Measurements from ENCODE around the gene ABCC5. TPM values are rescaled to one million over a fixed set of nuclear protein-coding genes. Genes with fewer than 3 reads are reported as not detected.

The ABCC5 gene
- total RNA-seq, 1 donor from 2014 or later, result 52.0 TPM

- Mint-ChIP-seq H3K27me3 (ENCODE audit: low read depth, unreplicated experiment) (no peaks in the 10 kb centered on the region), H3K9me3 (ENCODE audit: unreplicated experiment) (no peaks in the 10 kb centered on the region), H3K4me3 (ENCODE audit: unreplicated experiment) (no peak overlapping the region), H3K4me1 (ENCODE audit: low read depth, unreplicated experiment) (peaks cover 14% of the 10 kb centered on the region), H3K36me3 (ENCODE audit: low read depth, unreplicated experiment) (peaks cover 24% of the 10 kb centered on the region), H3K27ac (ENCODE audit: unreplicated experiment) (peak overlapping the region; percentile 71)
- DNase-seq (ENCODE audit: low read depth), result peak; percentile 72
- Histone ChIP-seq H3K36me3 (ENCODE audit: insufficient read depth, low read length) (peaks cover 19% of the 10 kb centered on the region), H3K4me2 (ENCODE audit: low read length) (no peak overlapping the region), H3K27me3 (ENCODE audit: insufficient read depth, low read length) (no peaks in the 10 kb centered on the region), H3K9me3 (ENCODE audit: insufficient read depth, low read depth, low read length) (no peaks in the 10 kb centered on the region), H3K4me3 (ENCODE audit: insufficient read depth, low read depth, low read length) (no peak overlapping the region), H2AFZ (ENCODE audit: low read depth, low read length) (no peak overlapping the region), H3K9ac (ENCODE audit: low read length) (no peak overlapping the region), H3K4me1 (ENCODE audit: insufficient read depth, low read length) (no peaks in the 10 kb centered on the region), H4K20me1 (ENCODE audit: insufficient read depth, low read length) (peaks cover 23% of the 10 kb centered on the region), H3K27ac (ENCODE audit: low read depth, low read length) (no peak overlapping the region), H3K79me2 (ENCODE audit: insufficient read depth, low read length) (no peaks in the 10 kb centered on the region)
- TF ChIP-seq CTCF (IDR thresholded peaks at IDR 0.05; ENCODE audit: insufficient read depth, low read depth, low read length) (no peak), EZH2 (IDR thresholded peaks at IDR 0.05; ENCODE audit: insufficient read depth, low read length) (no peak)
- no peak for FAIRE-seq
These were observed 29.4 kb downstream of the ABCC5 start for GRCh38 chr3:183988216-183988790.

GRCh38 chr3:183987000-183987600 is 30.6 kb downstream of the ABCC5 start:
- H3K9me3 ChIP-seq (ENCODE audit: insufficient read depth, low read depth, low read length), result no peaks in the 10 kb centered on the region
- peaks cover 28% of the 10 kb centered on the region for H3K36me3 ChIP-seq (ENCODE audit: insufficient read depth, low read length)
- H3K27me3 ChIP-seq (ENCODE audit: insufficient read depth, low read length), result no peaks in the 10 kb centered on the region
- H2AFZ ChIP-seq (ENCODE audit: low read depth, low read length), result no peak overlapping the region
- FAIRE-seq (no peak), DNase-seq (ENCODE audit: low read depth) (no peak)
- peak overlapping the region; percentile 54 for H3K27ac Mint-ChIP-seq (ENCODE audit: unreplicated experiment)
- H3K4me1 ChIP-seq (ENCODE audit: insufficient read depth, low read length), result no peaks in the 10 kb centered on the region
- no peaks in the 10 kb centered on the region for H3K79me2 ChIP-seq (ENCODE audit: insufficient read depth, low read length)
- H4K20me1 ChIP-seq (ENCODE audit: insufficient read depth, low read length), result peaks cover 23% of the 10 kb centered on the region
- H3K4me1 Mint-ChIP-seq (ENCODE audit: low read depth, unreplicated experiment), result peaks cover 14% of the 10 kb centered on the region
- no peaks in the 10 kb centered on the region for H3K27me3 Mint-ChIP-seq (ENCODE audit: low read depth, unreplicated experiment)
- H3K4me3 ChIP-seq (ENCODE audit: insufficient read depth, low read depth, low read length), result no peak overlapping the region
- no peak overlapping the region for H3K9ac ChIP-seq (ENCODE audit: low read length)
- no peak overlapping the region for H3K4me2 ChIP-seq (ENCODE audit: low read length)
- no peak for TF ChIP-seq CTCF (IDR thresholded peaks at IDR 0.05; ENCODE audit: insufficient read depth, low read depth, low read length)
- TF ChIP-seq EZH2 (IDR thresholded peaks at IDR 0.05; ENCODE audit: insufficient read depth, low read length), result no peak
- H3K9me3 Mint-ChIP-seq (ENCODE audit: unreplicated experiment), result no peaks in the 10 kb centered on the region
- peaks cover 28% of the 10 kb centered on the region for H3K36me3 Mint-ChIP-seq (ENCODE audit: low read depth, unreplicated experiment)
- H3K4me3 Mint-ChIP-seq (ENCODE audit: unreplicated experiment), result no peak overlapping the region
- no peak overlapping the region for H3K27ac ChIP-seq (ENCODE audit: low read depth, low read length)

Data from astrocyte (in vitro differentiated cells and primary cell).